ENCODE data around the gene BMP7. TPM values are rescaled to one million over a fixed set of nuclear protein-coding genes. Genes with fewer than 3 reads are reported as not detected.
A peak's percentile ranks its signal among the peaks of the same experiment; 100 is the strongest.

The BMP7 gene
- total and polyA plus RNA-seq, 2 of the 13 experiments (the other 11 are each of a cell fraction or from before 2014, with no cell fraction given) = not detected

DNA sequence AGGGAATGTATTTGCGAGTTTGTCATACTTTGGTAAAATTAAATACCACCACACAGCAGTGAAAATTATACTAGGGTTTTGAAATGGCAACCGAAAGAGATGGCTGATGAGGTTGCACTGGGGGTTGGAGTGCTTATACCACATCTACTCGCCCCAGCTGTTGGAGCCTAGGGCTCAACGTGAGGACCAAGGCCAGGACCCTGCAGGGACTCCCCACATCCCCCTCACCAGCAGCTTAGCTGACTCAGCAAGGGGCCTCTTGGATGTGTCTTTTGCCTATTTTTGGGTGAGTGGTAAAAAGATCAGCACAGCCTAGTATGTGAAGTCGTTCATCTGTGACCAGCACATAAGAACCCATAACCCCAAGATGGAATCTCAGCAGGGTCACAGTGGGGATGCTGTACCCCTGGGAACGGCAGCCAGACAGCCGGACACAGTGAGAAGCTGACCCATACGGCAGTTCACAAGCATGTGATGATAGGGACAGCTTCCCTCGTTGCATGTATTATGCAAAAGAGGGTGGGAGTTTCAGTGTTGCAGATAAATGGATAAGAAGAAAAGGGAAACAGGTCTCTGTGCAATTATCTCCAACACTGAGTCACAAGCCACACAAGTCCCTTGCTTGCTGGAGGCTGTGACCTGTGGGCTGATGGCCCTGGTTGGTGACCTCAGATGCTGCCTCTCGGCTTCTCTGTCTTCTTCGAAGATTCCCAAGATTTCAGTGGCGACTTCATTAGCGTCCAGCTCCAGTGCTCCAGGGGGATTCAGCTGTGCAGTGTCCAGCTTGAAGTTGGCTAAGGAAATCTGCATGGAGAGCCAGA is 42.2 kb upstream of the BMP7 start:
- ATAC-seq = no peak
- no TSS peak for BruUV-seq (replicated peaks)
- no peak for DNase-seq (ENCODE audit: low spot score)
- FAIRE-seq = no peak
- Histone ChIP-seq H3K9ac (ENCODE audit: insufficient read depth, low read depth, low read length) (no peak overlapping the region), H3K79me2 (ENCODE audit: insufficient read depth, low read length) (no peaks in the 10 kb centered on the region), H3K4me2 (ENCODE audit: low read depth, low read length) (no peak overlapping the region), H3K36me3 (replicated peaks in 1 of 2; ENCODE audit: control insufficient read depth in 1 of 2, insufficient read depth in 2 of 2, low read length in 2 of 2) (no peaks in the 10 kb centered on the region), H3K27me3 (ENCODE audit: control insufficient read depth in 1 of 2, insufficient read depth in 2 of 2, low read length in 2 of 2) (peaks cover 3 to 62% of the 10 kb centered on the region in 2 experiments; a peak in 4 of 5 replicates), H3K4me1 (ENCODE audit: insufficient read depth, low read length) (no peaks in the 10 kb centered on the region), H3K27ac (ENCODE audit: extremely low read length, insufficient read depth, low read length) (no peak overlapping the region), H3K4me3 (replicated peaks in 1 of 3; ENCODE audit: insufficient read depth in 1 of 3, low read depth in 2 of 3, low read length in 3 of 3) (no peak overlapping the region), H2AFZ (ENCODE audit: low read length) (no peak overlapping the region), H4K20me1 (ENCODE audit: insufficient read depth, low read length) (no peaks in the 10 kb centered on the region), H3K9me3 (ENCODE audit: low read length) (no peaks in the 10 kb centered on the region)
- ChIA-PET POLR2A (no interaction called here), CTCF (ENCODE audit: low intra/inter-chr PET ratio, low total read pairs) (no interaction called here)
- in situ Hi-C loops (cut with HindIII; ENCODE audit: extremely low pct_ligation_motif_present, low pct_unique_long_range_greater_than_20kb) = no loop called here
- WGBS (ENCODE audit: low lambda C conversion rate) = 10% methylated on average over 13 of the region's 13 CpGs
- TF ChIP-seq RNF2 (conservative IDR thresholded peaks at IDR 0.05; ENCODE audit: low read depth) (no peak), MAFF (IDR thresholded peaks at IDR 0.05; ENCODE audit: low read depth, low read length) (0 out of 2 replicates have a peak, but pooled peaks have one; percentile 36), MAFK (conservative IDR thresholded peaks at IDR 0.05 in 1 of 2, IDR thresholded peaks at IDR 0.05 in 1 of 2; ENCODE audit: low read length in 2 of 2) (peak; percentile 42 to 80; a peak in 3 of 4 replicates), FOXM1 (CRISPR knock-in tag; IDR thresholded peaks at IDR 0.05) (no peak), ZNF678 (CRISPR knock-in tag; IDR thresholded peaks at IDR 0.05) (no peak)
- TF ChIP-seq, protein P1, sequence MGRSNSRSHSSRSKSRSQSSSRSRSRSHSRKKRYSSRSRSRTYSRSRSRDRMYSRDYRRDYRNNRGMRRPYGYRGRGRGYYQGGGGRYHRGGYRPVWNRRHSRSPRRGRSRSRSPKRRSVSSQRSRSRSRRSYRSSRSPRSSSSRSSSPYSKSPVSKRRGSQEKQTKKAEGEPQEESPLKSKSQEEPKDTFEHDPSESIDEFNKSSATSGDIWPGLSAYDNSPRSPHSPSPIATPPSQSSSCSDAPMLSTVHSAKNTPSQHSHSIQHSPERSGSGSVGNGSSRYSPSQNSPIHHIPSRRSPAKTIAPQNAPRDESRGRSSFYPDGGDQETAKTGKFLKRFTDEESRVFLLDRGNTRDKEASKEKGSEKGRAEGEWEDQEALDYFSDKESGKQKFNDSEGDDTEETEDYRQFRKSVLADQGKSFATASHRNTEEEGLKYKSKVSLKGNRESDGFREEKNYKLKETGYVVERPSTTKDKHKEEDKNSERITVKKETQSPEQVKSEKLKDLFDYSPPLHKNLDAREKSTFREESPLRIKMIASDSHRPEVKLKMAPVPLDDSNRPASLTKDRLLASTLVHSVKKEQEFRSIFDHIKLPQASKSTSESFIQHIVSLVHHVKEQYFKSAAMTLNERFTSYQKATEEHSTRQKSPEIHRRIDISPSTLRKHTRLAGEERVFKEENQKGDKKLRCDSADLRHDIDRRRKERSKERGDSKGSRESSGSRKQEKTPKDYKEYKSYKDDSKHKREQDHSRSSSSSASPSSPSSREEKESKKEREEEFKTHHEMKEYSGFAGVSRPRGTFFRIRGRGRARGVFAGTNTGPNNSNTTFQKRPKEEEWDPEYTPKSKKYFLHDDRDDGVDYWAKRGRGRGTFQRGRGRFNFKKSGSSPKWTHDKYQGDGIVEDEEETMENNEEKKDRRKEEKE (IDR thresholded peaks at IDR 0.05) = no peak
- TF ChIP-seq, protein P2, sequence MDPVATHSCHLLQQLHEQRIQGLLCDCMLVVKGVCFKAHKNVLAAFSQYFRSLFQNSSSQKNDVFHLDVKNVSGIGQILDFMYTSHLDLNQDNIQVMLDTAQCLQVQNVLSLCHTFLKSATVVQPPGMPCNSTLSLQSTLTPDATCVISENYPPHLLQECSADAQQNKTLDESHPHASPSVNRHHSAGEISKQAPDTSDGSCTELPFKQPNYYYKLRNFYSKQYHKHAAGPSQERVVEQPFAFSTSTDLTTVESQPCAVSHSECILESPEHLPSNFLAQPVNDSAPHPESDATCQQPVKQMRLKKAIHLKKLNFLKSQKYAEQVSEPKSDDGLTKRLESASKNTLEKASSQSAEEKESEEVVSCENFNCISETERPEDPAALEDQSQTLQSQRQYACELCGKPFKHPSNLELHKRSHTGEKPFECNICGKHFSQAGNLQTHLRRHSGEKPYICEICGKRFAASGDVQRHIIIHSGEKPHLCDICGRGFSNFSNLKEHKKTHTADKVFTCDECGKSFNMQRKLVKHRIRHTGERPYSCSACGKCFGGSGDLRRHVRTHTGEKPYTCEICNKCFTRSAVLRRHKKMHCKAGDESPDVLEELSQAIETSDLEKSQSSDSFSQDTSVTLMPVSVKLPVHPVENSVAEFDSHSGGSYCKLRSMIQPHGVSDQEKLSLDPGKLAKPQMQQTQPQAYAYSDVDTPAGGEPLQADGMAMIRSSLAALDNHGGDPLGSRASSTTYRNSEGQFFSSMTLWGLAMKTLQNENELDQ (CRISPR knock-in tag; IDR thresholded peaks at IDR 0.05; ENCODE audit: borderline replicate concordance) = no peak
- TF ChIP-seq, protein P3, sequence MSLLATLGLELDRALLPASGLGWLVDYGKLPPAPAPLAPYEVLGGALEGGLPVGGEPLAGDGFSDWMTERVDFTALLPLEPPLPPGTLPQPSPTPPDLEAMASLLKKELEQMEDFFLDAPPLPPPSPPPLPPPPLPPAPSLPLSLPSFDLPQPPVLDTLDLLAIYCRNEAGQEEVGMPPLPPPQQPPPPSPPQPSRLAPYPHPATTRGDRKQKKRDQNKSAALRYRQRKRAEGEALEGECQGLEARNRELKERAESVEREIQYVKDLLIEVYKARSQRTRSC (CRISPR knock-in tag; IDR thresholded peaks at IDR 0.05; ENCODE audit: low read depth) = no peak
- intact Hi-C loops (cut with micrococcal nuclease; ENCODE audit: unreplicated experiment) = no loop called here
